Smooth muscle cell of trachea (primary cell): ENCODE measurements around the gene MMP23B. TPM values are rescaled to one million over a fixed set of nuclear protein-coding genes. Genes with fewer than 3 reads are reported as not detected.

ENCODE experiments used
- total RNA-seq: library from RNA; depleted of rRNA; stranded (reverse); fragments of >200 nt; gene quantifications from 2 replicates; pipeline ENCODE4 v1.2.1, GENCODE V29; 2014

Gene MMP23B
- total RNA-seq: 2.5 and 8.3 TPM in 2 replicates

GRCh38 chr1:1631782-1632420 lies at the start of gene MMP23B:
Gene MMP23B, plus strand, starts transcription at chr1:1632173. Its CDS starts 46 bp downstream, at chr1:1632219.

DNA sequence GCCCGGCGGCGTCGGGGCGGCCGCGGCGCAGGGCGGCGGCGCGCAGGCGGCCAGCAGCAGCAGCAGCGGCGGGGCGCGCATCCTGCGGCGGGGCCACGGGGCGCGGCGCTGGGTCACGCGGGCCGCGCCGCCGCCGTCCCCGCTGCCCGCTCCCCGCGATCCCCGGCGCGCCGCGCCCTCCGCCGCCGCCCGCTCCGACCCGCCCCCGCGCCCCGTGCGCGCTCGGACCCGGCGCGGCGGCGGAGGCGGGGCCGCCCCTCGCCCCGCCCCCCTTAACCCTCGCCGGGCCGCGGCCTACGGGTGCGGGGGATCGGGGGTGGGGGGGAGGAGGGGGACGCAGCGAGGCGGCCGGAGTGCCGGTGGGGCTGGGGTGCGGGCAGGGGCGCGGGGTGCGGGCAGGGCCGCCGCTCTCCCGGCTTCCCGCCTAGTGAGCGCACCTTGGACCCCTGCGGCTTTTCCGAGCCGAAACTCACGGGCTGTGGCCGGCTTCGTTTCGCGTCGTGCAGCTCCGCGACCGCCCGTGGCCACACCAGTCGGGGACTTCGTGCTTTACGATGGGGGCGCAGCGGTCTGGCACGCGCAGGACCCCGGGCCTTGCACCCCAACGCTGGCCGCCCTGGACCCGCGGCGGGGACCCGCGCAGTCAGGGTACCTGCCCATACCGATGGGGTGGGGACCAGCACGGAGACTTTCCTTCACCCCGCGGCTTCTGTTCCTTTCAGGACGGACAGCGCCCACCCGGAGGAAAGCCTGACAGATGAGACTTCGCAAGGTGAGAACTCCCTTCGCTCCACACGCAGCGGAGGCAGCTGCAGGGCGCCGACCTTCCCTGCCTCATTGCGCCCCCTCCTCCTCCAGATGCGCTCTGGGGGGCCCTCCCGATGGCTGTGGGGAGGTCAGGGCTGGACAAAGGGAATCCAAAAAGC lies 31.8 kb upstream of the MMP23B start, which contains the start of gene FNDC10:
Gene FNDC10, minus strand, starts transcription at position 201 of the 926 bp plus-strand sequence. Its CDS starts 120 bp downstream, at position 81.

GRCh38 chr1:1615256-1616044 lies 16.5 kb upstream of the MMP23B start, which contains the start of gene MIB2:
Gene MIB2, plus strand, starts transcription at chr1:1615500. Its CDS starts 7,953 bp downstream, at chr1:1623453.

GRCh38 chr1:1658583-1659549 lies 26.9 kb downstream of the MMP23B start, which contains the start of gene CDK11B:
Gene CDK11B, minus strand, starts transcription at chr1:1659004. Its CDS starts 1,519 bp downstream, at chr1:1657485.

Other genes starting within 250 kb of the MMP23B start
- 140 and 163 TPM in 2 replicates for gene CCNL2, start 232.8 kb upstream of the MMP23B start, total RNA-seq
- gene MRPL20, start 224.9 kb upstream of the MMP23B start, total RNA-seq: 63.5 and 109 TPM in 2 replicates
- 2.8 and 4.2 TPM in 2 replicates for gene ANKRD65, start 210.9 kb upstream of the MMP23B start, total RNA-seq
- 5.2 and 9.6 TPM in 2 replicates for gene VWA1, start 196.5 kb upstream of the MMP23B start, total RNA-seq
- under 0.01 TPM in 1 of 2 replicates, not detected in the other for gene ATAD3C, start 182.5 kb upstream of the MMP23B start, total RNA-seq
- gene ATAD3B, start 160.4 kb upstream of the MMP23B start, total RNA-seq: 15.0 and 15.1 TPM in 2 replicates
- gene ATAD3A, start 120.0 kb upstream of the MMP23B start, total RNA-seq: 25.1 and 32.7 TPM in 2 replicates
- gene TMEM240, start 91.5 kb upstream of the MMP23B start, total RNA-seq: 4.5 and 5.5 TPM in 2 replicates
- 84.6 and 87.3 TPM in 2 replicates for gene SSU72, start 57.3 kb upstream of the MMP23B start, total RNA-seq
- 1.6 and 4.1 TPM in 2 replicates for gene FNDC10, start 32.0 kb upstream of the MMP23B start, total RNA-seq
- 49.2 and 125 TPM in 2 replicates for gene MIB2, start 16.7 kb upstream of the MMP23B start, total RNA-seq
- 8.3 and 10.5 TPM in 2 replicates for gene CDK11B, start 26.8 kb downstream of the MMP23B start, total RNA-seq
- 28.8 and 59.7 TPM in 2 replicates for gene SLC35E2B, start 60.6 kb downstream of the MMP23B start, total RNA-seq
- gene CDK11A, start 92.2 kb downstream of the MMP23B start, total RNA-seq: 12.5 and 25.0 TPM in 2 replicates
- gene NADK, start 146.3 kb downstream of the MMP23B start, total RNA-seq: 31.1 and 60.2 TPM in 2 replicates